Ishikawa (cell line): ENCODE data around the gene KIAA1671.

Experiments used
- CEBPB ChIP-seq: IDR thresholded peaks from 2 replicates; pipeline ENCODE4 v1.6.1; 2012
- CREB1 ChIP-seq: IDR thresholded peaks from 2 replicates; pipeline ENCODE4 v1.6.1; 2012; ENCODE audit warnings: low read depth
- EGR1 ChIP-seq: IDR thresholded peaks from 2 replicates; pipeline ENCODE4 v1.6.1; 2012
- EP300 ChIP-seq: IDR thresholded peaks from 2 replicates; pipeline ENCODE4 v1.6.1; 2012; ENCODE audit warnings: borderline replicate concordance
- FOXM1 ChIP-seq: IDR thresholded peaks from 2 replicates; pipeline ENCODE4 v1.6.1; 2012; ENCODE audit warnings: low read depth, borderline replicate concordance
- NFIC ChIP-seq: IDR thresholded peaks from 2 replicates; pipeline ENCODE4 v1.6.1; 2012
- RAD21 ChIP-seq: IDR thresholded peaks from 2 replicates; pipeline ENCODE4 v1.6.1; 2012; ENCODE audit warnings: low read depth
- TAF1 ChIP-seq: IDR thresholded peaks from 2 replicates; pipeline ENCODE4 v1.6.1; 2012; ENCODE audit warnings: low read depth, mild to moderate bottlenecking
- TCF12 ChIP-seq: IDR thresholded peaks from 2 replicates; pipeline ENCODE4 v1.6.1; 2012; ENCODE audit warnings: low read depth
- TEAD4 ChIP-seq: IDR thresholded peaks from 2 replicates; pipeline ENCODE4 v1.6.1; 2012
- YY1 ChIP-seq: IDR thresholded peaks from 2 replicates; pipeline ENCODE4 v1.6.1; 2012; ENCODE audit warnings: low read depth
- ZBTB7A ChIP-seq: IDR thresholded peaks from 2 replicates; pipeline ENCODE4 v1.6.1; 2012; ENCODE audit warnings: low read depth
- TF ChIP-seq, protein P1 (sequence below): IDR thresholded peaks from 2 replicates; pipeline ENCODE4 v1.6.1; 2012
- TF ChIP-seq, protein P2 (sequence below): IDR thresholded peaks from 2 replicates; pipeline ENCODE4 v1.6.1; 2012
- TF ChIP-seq, protein P3 (sequence below): IDR thresholded peaks from 2 replicates; pipeline ENCODE4 v1.6.1; 2012; ENCODE audit warnings: low read depth, mild to moderate bottlenecking

The KIAA1671 gene

DNA sequence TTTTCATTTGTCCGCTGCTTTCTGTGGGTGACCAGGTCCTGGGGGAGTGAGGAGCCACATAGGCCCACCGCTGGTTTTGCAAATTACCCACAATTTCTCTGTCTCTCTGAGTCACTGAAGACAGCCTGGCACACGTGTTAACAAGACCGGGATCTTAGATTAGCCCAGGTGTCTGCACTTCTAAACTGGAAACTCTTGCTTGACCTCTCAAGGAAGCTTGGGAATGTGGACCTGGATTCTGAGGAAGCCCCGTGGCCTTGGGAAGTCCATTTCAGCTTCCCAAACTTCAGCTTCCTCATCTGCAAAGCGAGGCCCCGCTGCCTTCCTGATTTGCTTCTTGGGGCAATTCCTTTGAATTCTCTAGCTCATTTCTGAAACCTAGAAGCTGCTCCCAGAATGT, 119.9 kb downstream of the KIAA1671 start:
- no peak for TF ChIP-seq TEAD4

DNA sequence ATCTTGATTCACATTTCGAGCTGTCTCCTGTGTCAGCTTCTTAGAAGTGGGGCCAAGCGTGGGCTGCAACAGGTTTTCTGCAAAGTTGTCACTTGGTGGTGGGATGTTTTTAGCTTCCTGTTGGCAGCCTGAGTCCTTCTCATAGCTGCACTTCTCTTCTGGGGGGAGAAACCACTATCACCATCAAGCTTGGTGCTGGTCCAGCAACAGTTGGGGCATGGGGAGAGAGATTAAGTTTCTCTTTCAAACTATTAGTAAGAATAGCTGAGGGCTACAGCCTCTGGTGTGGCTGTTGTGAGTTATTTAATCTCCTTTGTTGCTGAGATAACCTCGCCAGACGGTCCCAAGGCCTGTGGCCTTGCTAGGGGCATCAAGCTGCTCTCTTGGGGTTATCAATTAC, 123.8 kb downstream of the KIAA1671 start:
- TF ChIP-seq NFIC: no peak
- TF ChIP-seq ZBTB7A: no peak
- TF ChIP-seq, protein P1, sequence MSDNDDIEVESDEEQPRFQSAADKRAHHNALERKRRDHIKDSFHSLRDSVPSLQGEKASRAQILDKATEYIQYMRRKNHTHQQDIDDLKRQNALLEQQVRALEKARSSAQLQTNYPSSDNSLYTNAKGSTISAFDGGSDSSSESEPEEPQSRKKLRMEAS: no peak
- TF ChIP-seq, protein P2, sequence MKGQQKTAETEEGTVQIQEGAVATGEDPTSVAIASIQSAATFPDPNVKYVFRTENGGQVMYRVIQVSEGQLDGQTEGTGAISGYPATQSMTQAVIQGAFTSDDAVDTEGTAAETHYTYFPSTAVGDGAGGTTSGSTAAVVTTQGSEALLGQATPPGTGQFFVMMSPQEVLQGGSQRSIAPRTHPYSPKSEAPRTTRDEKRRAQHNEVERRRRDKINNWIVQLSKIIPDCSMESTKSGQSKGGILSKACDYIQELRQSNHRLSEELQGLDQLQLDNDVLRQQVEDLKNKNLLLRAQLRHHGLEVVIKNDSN: no peak
- TF ChIP-seq CEBPB: no peak
- TF ChIP-seq, protein P3, sequence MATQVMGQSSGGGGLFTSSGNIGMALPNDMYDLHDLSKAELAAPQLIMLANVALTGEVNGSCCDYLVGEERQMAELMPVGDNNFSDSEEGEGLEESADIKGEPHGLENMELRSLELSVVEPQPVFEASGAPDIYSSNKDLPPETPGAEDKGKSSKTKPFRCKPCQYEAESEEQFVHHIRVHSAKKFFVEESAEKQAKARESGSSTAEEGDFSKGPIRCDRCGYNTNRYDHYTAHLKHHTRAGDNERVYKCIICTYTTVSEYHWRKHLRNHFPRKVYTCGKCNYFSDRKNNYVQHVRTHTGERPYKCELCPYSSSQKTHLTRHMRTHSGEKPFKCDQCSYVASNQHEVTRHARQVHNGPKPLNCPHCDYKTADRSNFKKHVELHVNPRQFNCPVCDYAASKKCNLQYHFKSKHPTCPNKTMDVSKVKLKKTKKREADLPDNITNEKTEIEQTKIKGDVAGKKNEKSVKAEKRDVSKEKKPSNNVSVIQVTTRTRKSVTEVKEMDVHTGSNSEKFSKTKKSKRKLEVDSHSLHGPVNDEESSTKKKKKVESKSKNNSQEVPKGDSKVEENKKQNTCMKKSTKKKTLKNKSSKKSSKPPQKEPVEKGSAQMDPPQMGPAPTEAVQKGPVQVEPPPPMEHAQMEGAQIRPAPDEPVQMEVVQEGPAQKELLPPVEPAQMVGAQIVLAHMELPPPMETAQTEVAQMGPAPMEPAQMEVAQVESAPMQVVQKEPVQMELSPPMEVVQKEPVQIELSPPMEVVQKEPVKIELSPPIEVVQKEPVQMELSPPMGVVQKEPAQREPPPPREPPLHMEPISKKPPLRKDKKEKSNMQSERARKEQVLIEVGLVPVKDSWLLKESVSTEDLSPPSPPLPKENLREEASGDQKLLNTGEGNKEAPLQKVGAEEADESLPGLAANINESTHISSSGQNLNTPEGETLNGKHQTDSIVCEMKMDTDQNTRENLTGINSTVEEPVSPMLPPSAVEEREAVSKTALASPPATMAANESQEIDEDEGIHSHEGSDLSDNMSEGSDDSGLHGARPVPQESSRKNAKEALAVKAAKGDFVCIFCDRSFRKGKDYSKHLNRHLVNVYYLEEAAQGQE: no peak
- no peak for TF ChIP-seq FOXM1

DNA sequence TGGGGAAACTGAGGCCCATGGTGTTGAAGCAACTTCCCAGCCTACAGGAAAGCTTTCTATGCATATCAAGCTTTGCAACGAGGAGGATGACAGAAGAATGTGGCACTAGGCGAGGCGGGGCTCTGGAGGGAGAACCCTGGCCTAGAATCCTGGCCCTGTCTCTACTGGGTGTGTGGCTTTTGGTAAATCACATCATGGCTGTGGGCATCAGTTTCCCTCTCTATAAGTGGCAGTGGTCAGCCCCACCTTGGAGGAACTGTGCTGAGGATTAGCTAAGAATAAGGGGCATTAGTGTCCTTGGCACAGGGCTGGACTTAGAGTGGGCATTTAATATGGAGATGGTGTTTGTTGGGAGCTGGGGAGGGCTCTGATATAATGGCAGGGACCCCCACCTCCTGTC, 124.5 kb downstream of the KIAA1671 start:
- TF ChIP-seq TAF1: no peak
- no peak for TF ChIP-seq EP300
- TF ChIP-seq CREB1: no peak
- no peak for TF ChIP-seq TCF12
- TF ChIP-seq NFIC: no peak
- TF ChIP-seq, protein P1: no peak
- TF ChIP-seq, protein P3: no peak
- TF ChIP-seq YY1: no peak
- no peak for TF ChIP-seq EGR1
- no peak for TF ChIP-seq RAD21
- no peak for TF ChIP-seq ZBTB7A
- no peak for TF ChIP-seq FOXM1
- TF ChIP-seq, protein P2: no peak
- TF ChIP-seq CEBPB: no peak
- no peak for TF ChIP-seq TEAD4

DNA sequence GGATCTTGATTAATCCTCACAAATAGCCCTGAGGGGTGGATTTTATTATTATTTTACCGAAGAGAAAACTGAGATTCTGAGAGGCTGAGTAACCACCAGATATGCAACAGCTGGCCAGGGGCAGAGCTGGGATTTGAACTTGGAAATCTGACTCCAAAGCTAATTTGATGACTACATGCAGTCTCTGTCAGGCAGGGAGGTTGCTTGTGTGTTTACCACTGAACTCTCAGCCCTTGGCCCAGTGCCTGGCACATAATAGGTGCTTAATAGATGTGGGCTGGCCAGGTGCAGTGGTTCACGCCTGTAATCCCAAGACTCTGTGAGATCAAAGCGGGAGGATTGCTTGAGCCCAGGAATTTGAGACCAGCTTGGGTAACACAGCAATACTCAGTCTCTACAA, 125.4 kb downstream of the KIAA1671 start:
- no peak for TF ChIP-seq EP300
- TF ChIP-seq, protein P3: no peak
- TF ChIP-seq TEAD4: no peak
- TF ChIP-seq TAF1: no peak
- no peak for TF ChIP-seq ZBTB7A
- TF ChIP-seq, protein P1: no peak
- TF ChIP-seq CREB1: no peak
- no peak for TF ChIP-seq TCF12
- TF ChIP-seq NFIC: no peak
- TF ChIP-seq EGR1: no peak
- no peak for TF ChIP-seq RAD21
- TF ChIP-seq YY1: no peak
- no peak for TF ChIP-seq FOXM1
- TF ChIP-seq, protein P2: no peak
- no peak for TF ChIP-seq CEBPB
